Measurements from ENCODE around the gene RIPPLY2.

Gene RIPPLY2

GRCh38 chr6:83872386-83873118 is 19.4 kb downstream of the RIPPLY2 start:
- TF ChIP-seq TCF4 (CRISPR knock-in tag; IDR thresholded peaks at IDR 0.05; ENCODE audit: borderline replicate concordance) = no peak
- TF ChIP-seq GLIS3 (CRISPR knock-in tag; IDR thresholded peaks at IDR 0.05) = no peak
- no peak for TF ChIP-seq ZC3H10 (CRISPR knock-in tag; IDR thresholded peaks at IDR 0.05)
- TF ChIP-seq POU6F1 (CRISPR knock-in tag; IDR thresholded peaks at IDR 0.05; ENCODE audit: borderline replicate concordance, low read depth) = no peak
- no peak for ATAC-seq

- TF ChIP-seq ISL1 (CRISPR knock-in tag; IDR thresholded peaks at IDR 0.05) = no peak
- no peak for TF ChIP-seq SNAI2 (CRISPR knock-in tag; IDR thresholded peaks at IDR 0.05)
- TF ChIP-seq ZNF70 (CRISPR knock-in tag; IDR thresholded peaks at IDR 0.05) = no peak
- TF ChIP-seq RARB (CRISPR knock-in tag; IDR thresholded peaks at IDR 0.05) = no peak
- TF ChIP-seq ZC3H10 (CRISPR knock-in tag; IDR thresholded peaks at IDR 0.05) = no peak
- no peak for TF ChIP-seq ZNF565 (CRISPR knock-in tag; conservative IDR thresholded peaks at IDR 0.05; ENCODE audit: low read depth)
- TF ChIP-seq PATZ1 (CRISPR knock-in tag; IDR thresholded peaks at IDR 0.05; ENCODE audit: borderline replicate concordance) = no peak
- TF ChIP-seq PPARA (CRISPR knock-in tag; IDR thresholded peaks at IDR 0.05; ENCODE audit: borderline replicate concordance) = no peak
- no peak for TF ChIP-seq CREB5 (CRISPR knock-in tag; IDR thresholded peaks at IDR 0.05; ENCODE audit: low read depth)
- TF ChIP-seq CSRNP3 (CRISPR knock-in tag; IDR thresholded peaks at IDR 0.05) = no peak
- no peak for ATAC-seq
Measured at GRCh38 chr6:83873869-83874268, 20.7 kb downstream of the RIPPLY2 start.

- ATAC-seq = no peak
- TF ChIP-seq OSR1 (CRISPR knock-in tag; IDR thresholded peaks at IDR 0.05) (no peak), CSRNP3 (CRISPR knock-in tag; IDR thresholded peaks at IDR 0.05) (no peak), CSDC2 (CRISPR knock-in tag; IDR thresholded peaks at IDR 0.05) (no peak), TCF4 (CRISPR knock-in tag; IDR thresholded peaks at IDR 0.05; ENCODE audit: borderline replicate concordance) (no peak), PPARA (CRISPR knock-in tag; IDR thresholded peaks at IDR 0.05; ENCODE audit: borderline replicate concordance) (no peak), ZFP30 (CRISPR knock-in tag; IDR thresholded peaks at IDR 0.05) (no peak), RARB (CRISPR knock-in tag; IDR thresholded peaks at IDR 0.05) (no peak), ARNTL (CRISPR knock-in tag; IDR thresholded peaks at IDR 0.05; ENCODE audit: borderline replicate concordance, low read depth) (no peak), GLIS3 (CRISPR knock-in tag; IDR thresholded peaks at IDR 0.05) (no peak), TSHZ2 (CRISPR knock-in tag; IDR thresholded peaks at IDR 0.05) (no peak), ISL1 (CRISPR knock-in tag; IDR thresholded peaks at IDR 0.05) (no peak), BACH2 (CRISPR knock-in tag; IDR thresholded peaks at IDR 0.05; ENCODE audit: borderline replicate concordance) (no peak), ZC3H10 (CRISPR knock-in tag; IDR thresholded peaks at IDR 0.05) (no peak), TOX (CRISPR knock-in tag; IDR thresholded peaks at IDR 0.05; ENCODE audit: borderline replicate concordance) (no peak), ZNF70 (CRISPR knock-in tag; IDR thresholded peaks at IDR 0.05) (no peak), ZNF565 (CRISPR knock-in tag; conservative IDR thresholded peaks at IDR 0.05; ENCODE audit: low read depth) (no peak), ZFP3 (CRISPR knock-in tag; IDR thresholded peaks at IDR 0.05) (no peak), POU6F1 (CRISPR knock-in tag; IDR thresholded peaks at IDR 0.05; ENCODE audit: borderline replicate concordance, low read depth) (no peak), ESRRG (CRISPR knock-in tag; IDR thresholded peaks at IDR 0.05) (no peak), ZNF8 (CRISPR knock-in tag; IDR thresholded peaks at IDR 0.05) (no peak)
Measured at GRCh38 chr6:83875843-83876242, 22.7 kb downstream of the RIPPLY2 start.

All from SK-N-SH treated with all-trans-retinoic acid at 6 μM for 48 hours (cell line).